IMR-90 (cell line): Measurements from ENCODE around the gene SKIL. TPM values are rescaled to one million over a fixed set of nuclear protein-coding genes. Genes with fewer than 3 reads are reported as not detected.

Experiments used
- ATAC-seq: fragments of 200-7000 bp; cut with Tn5 transposase; 2 replicates; pipeline ENCODE4 v1.9.1; 2020; ENCODE audit warnings: low read depth, mild to moderate bottlenecking, moderate library complexity
- BruUV-seq: library from RNA; stranded (reverse); fragments of 400-500 nt; replicated peaks from 2 replicates; lab custom pipeline; 2021; lab: Mats Ljungman, UMichigan
- CTCF ChIA-PET: fragments of 300-600 bp; formaldehyde crosslinking; extraction: SDS; loops from one replicate; lab custom pipeline; 2021; ENCODE audit warnings: antibody characterized with exemption; lab: Yijun Ruan, JAX
- POLR2A ChIA-PET: fragments of 300-600 bp; sonication (Branson Sonifier 250); formaldehyde crosslinking; loops from one replicate; lab custom pipeline; 2022; ENCODE audit warnings: antibody characterized with exemption; ENCODE audit not compliant: unreplicated experiment; lab: Charles Lee
- DNase-seq: peaks from one replicate; pipeline ENCODE4 v3.0.0; 2013
- H2AFZ ChIP-seq: replicated peaks from 2 replicates; pipeline ENCODE3; 2013; ENCODE audit warnings: low read length, mild to moderate bottlenecking; ENCODE audit not compliant: poor library complexity
- H2AK5ac ChIP-seq: 2 replicates; pipeline ENCODE4 v1.6.1; 2013; ENCODE audit warnings: low read depth, low read length, inconsistent platforms
- H2AK9ac ChIP-seq: replicated peaks from 2 replicates; pipeline ENCODE3; 2013; ENCODE audit warnings: mild to moderate bottlenecking, low read depth, low read length, moderate library complexity; ENCODE audit not compliant: poor library complexity
- H2BK120ac ChIP-seq: 2 replicates; pipeline ENCODE4 v1.6.1; 2013; ENCODE audit warnings: low read depth, low read length, inconsistent platforms
- H2BK15ac ChIP-seq: 3 replicates; pipeline ENCODE4 v1.6.1; 2013; ENCODE audit warnings: low read depth, low read length, inconsistent platforms
- H2BK20ac ChIP-seq: 2 replicates; pipeline ENCODE4 v1.6.1; 2013; ENCODE audit warnings: low read depth, mild to moderate bottlenecking, inconsistent platforms, low read length, moderate library complexity
- H2BK5ac ChIP-seq: 2 replicates; pipeline ENCODE4 v1.6.1; 2013; ENCODE audit warnings: mild to moderate bottlenecking, low read depth, low read length, inconsistent platforms; ENCODE audit not compliant: poor library complexity, severe bottlenecking
- H3K14ac ChIP-seq: replicated peaks from 2 replicates; pipeline ENCODE4 v1.6.1; 2013; ENCODE audit warnings: low read depth, low read length, inconsistent platforms
- H3K18ac ChIP-seq: 2 replicates; pipeline ENCODE4 v1.6.1; 2013; ENCODE audit warnings: low read depth, low read length, control low read depth
- H3K23ac ChIP-seq: 2 replicates; pipeline ENCODE4 v1.6.1; 2013; ENCODE audit warnings: low read depth, low read length, inconsistent platforms
- H3K27ac ChIP-seq: 2 replicates; pipeline ENCODE4 v1.5.1; 2013; ENCODE audit warnings: mild to moderate bottlenecking, control low read depth, low read length; ENCODE audit not compliant: insufficient read depth
- H3K27me3 ChIP-seq: 2 replicates; pipeline ENCODE4 v1.6.1; 2013; ENCODE audit warnings: low read length; ENCODE audit not compliant: control insufficient read depth, insufficient read depth
- H3K36me3 ChIP-seq: 2 replicates; pipeline ENCODE4 v1.6.1; 2013; ENCODE audit warnings: low read length, mixed read lengths; ENCODE audit not compliant: control insufficient read depth, insufficient read depth
- H3K4ac ChIP-seq: 2 replicates; pipeline ENCODE4 v1.6.1; 2013; ENCODE audit warnings: low read depth, low read length, inconsistent platforms
- H3K4me1 ChIP-seq: 2 replicates; pipeline ENCODE4 v1.6.1; 2013; ENCODE audit warnings: low read length, mixed read lengths; ENCODE audit not compliant: control insufficient read depth, insufficient read depth
- H3K4me2 ChIP-seq: 2 replicates; pipeline ENCODE4 v1.6.1; 2013; ENCODE audit warnings: low read depth, mild to moderate bottlenecking, control low read depth, low read length, moderate library complexity
- H3K4me3 ChIP-seq: 2 replicates; pipeline ENCODE4 v1.5.1; 2013; ENCODE audit warnings: low read depth, mild to moderate bottlenecking, control low read depth, low read length, moderate library complexity; ENCODE audit not compliant: insufficient read depth
- H3K56ac ChIP-seq: 2 replicates; pipeline ENCODE4 v1.6.1; 2013; ENCODE audit warnings: low read length, inconsistent platforms; ENCODE audit not compliant: insufficient read depth; ENCODE audit errors: extremely low read depth
- H3K79me1 ChIP-seq, 2 experiments: 2 replicates each; pipeline ENCODE4 v1.6.1; 2013; ENCODE audit warnings: low read length in 2 of 2, inconsistent platforms in 1 of 2, low read depth in 1 of 2
- H3K9ac ChIP-seq: 2 replicates; pipeline ENCODE4 v1.6.1; 2013; ENCODE audit warnings: low read depth, low read length, control low read depth
- H3K9me1 ChIP-seq: 2 replicates; pipeline ENCODE4 v1.6.1; 2013; ENCODE audit warnings: low read length, inconsistent platforms; ENCODE audit not compliant: insufficient read depth
- H3K9me3 ChIP-seq: 2 replicates; pipeline ENCODE4 v1.6.1; 2013; ENCODE audit warnings: low read length; ENCODE audit not compliant: control insufficient read depth, insufficient read depth
- H4K20me1 ChIP-seq: 2 replicates; pipeline ENCODE4 v1.6.1; 2013; ENCODE audit warnings: low read length, inconsistent platforms; ENCODE audit not compliant: insufficient read depth
- H4K5ac ChIP-seq: 2 replicates; pipeline ENCODE4 v1.6.1; 2013; ENCODE audit warnings: mild to moderate bottlenecking, low read depth, low read length, control low read depth
- H4K8ac ChIP-seq, 2 experiments: 2 replicates each; pipeline ENCODE4 v1.6.1; 2013; ENCODE audit warnings: low read depth in 2 of 2, low read length in 2 of 2, control low read depth in 1 of 2, inconsistent platforms in 1 of 2
- H4K91ac ChIP-seq: 2 replicates; pipeline ENCODE4 v1.6.1; 2013; ENCODE audit warnings: low read depth, low read length, inconsistent platforms; ENCODE audit not compliant: insufficient read depth
- BHLHE40 ChIP-seq: fragments of 150-350 bp; IDR thresholded peaks from 2 replicates; pipeline ENCODE4 v1.6.1; 2016; ENCODE audit warnings: mild to moderate bottlenecking, low read depth, low read length
- CEBPB ChIP-seq: IDR thresholded peaks from 2 replicates; pipeline ENCODE4 v1.6.1; 2012; ENCODE audit warnings: low read depth, low read length, improper control_type of control experiment
- CHD1 ChIP-seq: IDR thresholded peaks from 2 replicates; pipeline ENCODE4 v1.6.1; 2012; ENCODE audit warnings: low read depth, low read length, improper control_type of control experiment
- CTCF ChIP-seq: conservative IDR thresholded peaks from 2 replicates; pipeline ENCODE4 v1.5.1; 2012; ENCODE audit warnings: mild to moderate bottlenecking, low read depth, low read length, improper control_type of control experiment
- FOS ChIP-seq: fragments of 150-350 bp; IDR thresholded peaks from 2 replicates; pipeline ENCODE4 v1.6.1; 2016; ENCODE audit warnings: low read depth, low read length
- MAFK ChIP-seq: IDR thresholded peaks from 2 replicates; pipeline ENCODE4 v1.6.1; 2012; ENCODE audit warnings: low read depth, low read length, improper control_type of control experiment
- MAZ ChIP-seq: IDR thresholded peaks from 2 replicates; pipeline ENCODE4 v1.6.1; 2012; ENCODE audit warnings: low read depth, mild to moderate bottlenecking, low read length, improper control_type of control experiment, moderate library complexity, borderline replicate concordance
- RFX5 ChIP-seq: IDR thresholded peaks from 2 replicates; pipeline ENCODE4 v1.8.0; 2012; ENCODE audit warnings: low read depth, mild to moderate bottlenecking, low read length, moderate library complexity
- WGBS, 2 experiments: methylation state at CpG; one replicate each; pipeline versions ENCODE4 v1.1.5 to v1.1.7; 2013; ENCODE audit warnings: missing lambda C conversion rate in 2 of 2; ENCODE audit not compliant: insufficient read length in 1 of 2; ENCODE audit errors: extremely low coverage in 2 of 2; 5-methylcytosine and 5-hydroxymethylcytosine counted together
- dilution Hi-C: fragments of 300-500 bp; cut with HindIII; formaldehyde crosslinking; loops from one replicate; pipeline ENCODE4 v1.14.3; 2018; ENCODE audit warnings: low sequenced_read_pairs; ENCODE audit not compliant: unreplicated experiment
- in situ Hi-C: fragments of 300-500 bp; cut with MboI; formaldehyde crosslinking; loops from 3 replicates; pipeline ENCODE4 v1.14.3; 2019; ENCODE audit warnings: low sequenced_read_pairs, inconsistent platforms, mixed read lengths
- intact Hi-C: fragments of 100-400 bp; cut with micrococcal nuclease; formaldehyde crosslinking; loops from 2 replicates; pipeline ENCODE4 v1.10.0; 2022
- polyA plus RNA-seq, 3 experiments: library from polyadenylated mRNA; depleted of rRNA; stranded (reverse); fragments of >200 nt; gene quantifications; 2 replicates each; pipeline ENCODE4 v1.2.3, GENCODE V29; 2012; ENCODE audit warnings: low replicate concordance in 1 of 3
- total RNA-seq: library from RNA; depleted of rRNA; stranded (reverse); fragments of >200 nt; gene quantifications from 2 replicates; pipeline ENCODE4 v1.2.3, GENCODE V29; 2012
- TF ChIP-seq, protein P1 (sequence below): fragments of 150-350 bp; IDR thresholded peaks from 2 replicates; pipeline ENCODE4 v1.6.1; 2016; ENCODE audit warnings: low read depth, mild to moderate bottlenecking, low read length, moderate library complexity, borderline replicate concordance

Gene SKIL
- total and polyA plus RNA-seq, 2 of the 4 experiments (the other 2 are of a cell fraction) = 9.2 to 55.9 TPM

DNA sequence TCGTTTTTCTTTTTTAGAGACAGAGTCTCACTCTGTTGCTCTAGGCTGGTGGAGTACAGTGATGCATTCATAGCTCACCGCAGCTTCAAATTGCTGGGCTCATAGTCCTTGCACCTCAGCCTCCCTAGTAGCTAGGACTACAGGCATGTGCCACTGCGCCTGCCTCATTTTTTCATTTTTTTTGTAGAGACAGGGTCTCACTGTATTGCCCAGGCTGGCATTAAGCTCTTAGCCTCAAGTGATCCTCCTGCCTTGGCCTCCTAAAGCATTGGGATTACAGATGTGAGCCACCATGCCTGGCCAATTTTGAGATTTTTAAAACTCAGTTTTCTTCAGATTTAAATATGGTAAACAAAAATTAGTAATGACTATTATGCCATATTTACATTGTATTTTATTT lies 29.0 kb downstream of the SKIL start:
- dilution Hi-C loops = no loop called here
- no TSS peak for BruUV-seq
- no peak overlapping the region for H4K91ac ChIP-seq
- H3K56ac ChIP-seq = no peak overlapping the region
- ATAC-seq (no peak), DNase-seq (no peak)
- H2AK5ac ChIP-seq = no peak overlapping the region
- no peak overlapping the region for H3K14ac ChIP-seq
- no peak overlapping the region for H3K23ac ChIP-seq
- peaks cover 7 to 17% of the 10 kb centered on the region in 2 experiments for H3K79me1 ChIP-seq
- no peak overlapping the region for H4K8ac ChIP-seq
- CTCF ChIA-PET = interaction anchor here (1.0 kb wide), 1 partner anchor 20 kb away, joined by 3 read pairs; no protein-coding TSS in a partner anchor
- intact Hi-C loops = no loop called here
- TF ChIP-seq CTCF = no peak
- no peak for TF ChIP-seq CEBPB
- no peak for TF ChIP-seq RFX5
- TF ChIP-seq MAZ = no peak
- no peak for TF ChIP-seq CHD1
- TF ChIP-seq, protein P1, sequence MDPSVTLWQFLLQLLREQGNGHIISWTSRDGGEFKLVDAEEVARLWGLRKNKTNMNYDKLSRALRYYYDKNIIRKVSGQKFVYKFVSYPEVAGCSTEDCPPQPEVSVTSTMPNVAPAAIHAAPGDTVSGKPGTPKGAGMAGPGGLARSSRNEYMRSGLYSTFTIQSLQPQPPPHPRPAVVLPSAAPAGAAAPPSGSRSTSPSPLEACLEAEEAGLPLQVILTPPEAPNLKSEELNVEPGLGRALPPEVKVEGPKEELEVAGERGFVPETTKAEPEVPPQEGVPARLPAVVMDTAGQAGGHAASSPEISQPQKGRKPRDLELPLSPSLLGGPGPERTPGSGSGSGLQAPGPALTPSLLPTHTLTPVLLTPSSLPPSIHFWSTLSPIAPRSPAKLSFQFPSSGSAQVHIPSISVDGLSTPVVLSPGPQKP = no peak
- TF ChIP-seq BHLHE40 = no peak
- no peak for TF ChIP-seq FOS
- TF ChIP-seq MAFK = no peak
- WGBS, 2 experiments = 100% methylated on average over 1 of the region's 3 CpGs; no CpG with 5 or more reads in 1 of the 2 experiments
- H4K20me1 ChIP-seq = no peaks in the 10 kb centered on the region; the same call in 1 of the 2 replicates
- peaks cover 37% of the 10 kb centered on the region for H3K36me3 ChIP-seq
- H3K27ac ChIP-seq = no peak overlapping the region
- no peak overlapping the region for H3K9ac ChIP-seq
- no peak overlapping the region for H2BK120ac ChIP-seq
- no peak overlapping the region for H3K18ac ChIP-seq
- no peak overlapping the region for H3K4me3 ChIP-seq
- H2BK15ac ChIP-seq = no peak overlapping the region
- no peak overlapping the region for H3K4ac ChIP-seq
- H2AK9ac ChIP-seq = no peak overlapping the region
- H2AFZ ChIP-seq = no peak overlapping the region
- H2BK20ac ChIP-seq = no peak overlapping the region
- H3K9me3 ChIP-seq = no peaks in the 10 kb centered on the region
- no peaks in the 10 kb centered on the region for H3K27me3 ChIP-seq
- no peaks in the 10 kb centered on the region for H3K4me1 ChIP-seq
- POLR2A ChIA-PET = no interaction called here
- in situ Hi-C loops = no loop called here
- no peak overlapping the region for H3K4me2 ChIP-seq
- 0 out of 2 replicates have a peak, but pooled peaks cover 2% of the 10 kb centered on the region for H3K9me1 ChIP-seq
- H2BK5ac ChIP-seq = no peak overlapping the region
- no peak overlapping the region for H4K5ac ChIP-seq
